HG03469 (cell line): ENCODE measurements around the gene SPATS2L.

Experiments
- ATAC-seq: cut with Tn5 transposase; IDR thresholded peaks from one replicate; pipeline ENCODE4 v1.9.1; 2021; ENCODE audit warnings: mild to moderate bottlenecking, moderate library complexity, moderate number of reproducible peaks; ENCODE audit not compliant: unreplicated experiment

SPATS2L gene

GRCh38 chr2:200455958-200456421, 149.5 kb downstream of the SPATS2L start:
- peak; percentile 52 for ATAC-seq

- ATAC-seq: no peak
Observed at GRCh38 chr2:200456567-200456966, 150.1 kb downstream of the SPATS2L start.

- no peak for ATAC-seq
Observed at GRCh38 chr2:200459101-200459500, 152.6 kb downstream of the SPATS2L start.

- no peak for ATAC-seq
Observed at GRCh38 chr2:200461846-200462710, 155.6 kb downstream of the SPATS2L start.

GRCh38 chr2:200463452-200463851, 157.0 kb downstream of the SPATS2L start:
- no peak for ATAC-seq

- ATAC-seq: no peak
Observed at GRCh38 chr2:200466425-200467418, 160.2 kb downstream of the SPATS2L start.

GRCh38 chr2:200467806-200468681, 161.6 kb downstream of the SPATS2L start:
- no peak for ATAC-seq

GRCh38 chr2:200469708-200470211, 163.3 kb downstream of the SPATS2L start:
- ATAC-seq: no peak

- no peak for ATAC-seq
Observed at GRCh38 chr2:200470230-200470629, 163.7 kb downstream of the SPATS2L start.

GRCh38 chr2:200471324-200471848, 164.9 kb downstream of the SPATS2L start:
- peak; percentile 70 for ATAC-seq

GRCh38 chr2:200471928-200472645, 165.6 kb downstream of the SPATS2L start:
- ATAC-seq: no peak

GRCh38 chr2:200472853-200473464, 166.5 kb downstream of the SPATS2L start:
- no peak for ATAC-seq

- ATAC-seq: no peak
Observed at GRCh38 chr2:200475795-200476194, 169.3 kb downstream of the SPATS2L start.

- no peak for ATAC-seq
Observed at GRCh38 chr2:200476836-200477235, 170.3 kb downstream of the SPATS2L start.

- ATAC-seq: no peak
Observed at GRCh38 chr2:200477667-200478131, 171.2 kb downstream of the SPATS2L start.

- ATAC-seq: no peak
Observed at GRCh38 chr2:200479692-200480265, 173.3 kb downstream of the SPATS2L start.

- peak; percentile 40 for ATAC-seq
Observed at GRCh38 chr2:200482194-200482593, 175.7 kb downstream of the SPATS2L start.

- peak; percentile 37 for ATAC-seq
Observed at GRCh38 chr2:200483729-200484198, 177.3 kb downstream of the SPATS2L start.
